Stimulated activated CD8-positive, alpha-beta memory T cell treated with anti-CD3 and anti-CD28 coated beads, Interleukin-12 subunit alpha, Interleukin-12 subunit beta, amount 100 ng/mL, for 1 hour (primary cell): ENCODE results near the gene ABHD17B.
"Not testable (repeated sequence)": the region's sequence is repeated elsewhere in the genome, so short reads cannot be mapped to it uniquely, and the experiment has no call there.

ENCODE experiments used
- DNase-seq: peaks from one replicate; pipeline ENCODE4 v3.0.0-alpha.2; 2020; ENCODE audit warnings: low read depth

ABHD17B gene

GRCh38 chr9:71911061-71911907 lies at the start of gene ABHD17B, which contains the start of gene C9orf85:
TSS of gene ABHD17B (minus strand) at chr9:71911193. CDS start at chr9:71875080, 36,113 bp downstream.
TSS of gene C9orf85 (plus strand) at chr9:71911639. CDS start at chr9:71911735, 96 bp downstream.
- DNase-seq, result peak; percentile 95

GRCh38 chr9:71955300-71955915 lies 44.4 kb upstream of the ABHD17B start:
- DNase-seq, result no peak

DNA sequence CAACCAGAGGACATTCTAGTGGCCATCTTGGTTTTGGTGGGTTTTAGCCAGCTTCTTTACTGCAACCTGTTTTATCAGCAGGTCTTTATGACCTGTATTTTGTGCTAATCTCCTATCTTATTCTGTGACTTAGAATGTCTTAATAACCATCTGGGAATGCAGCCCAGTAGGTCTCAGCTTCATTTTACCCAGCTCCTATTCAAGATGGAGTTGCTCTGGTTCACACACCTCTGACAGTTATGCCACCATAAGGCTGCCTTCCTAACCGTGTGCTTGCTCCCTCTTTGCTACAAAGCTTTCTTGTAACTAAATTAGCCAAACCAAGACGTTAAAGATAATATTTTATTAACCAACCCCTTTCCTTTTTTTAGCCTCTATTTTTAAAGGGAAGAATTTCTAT lies 43.7 kb upstream of the ABHD17B start:
- DNase-seq, result not testable (repeated sequence)

GRCh38 chr9:71944754-71945375 lies 33.9 kb upstream of the ABHD17B start:
- DNase-seq, result no peak

- DNase-seq, result no peak
Measured at GRCh38 chr9:71941998-71942567, 31.1 kb upstream of the ABHD17B start.

GRCh38 chr9:71941060-71941568 lies 30.1 kb upstream of the ABHD17B start:
- DNase-seq, result no peak

DNA sequence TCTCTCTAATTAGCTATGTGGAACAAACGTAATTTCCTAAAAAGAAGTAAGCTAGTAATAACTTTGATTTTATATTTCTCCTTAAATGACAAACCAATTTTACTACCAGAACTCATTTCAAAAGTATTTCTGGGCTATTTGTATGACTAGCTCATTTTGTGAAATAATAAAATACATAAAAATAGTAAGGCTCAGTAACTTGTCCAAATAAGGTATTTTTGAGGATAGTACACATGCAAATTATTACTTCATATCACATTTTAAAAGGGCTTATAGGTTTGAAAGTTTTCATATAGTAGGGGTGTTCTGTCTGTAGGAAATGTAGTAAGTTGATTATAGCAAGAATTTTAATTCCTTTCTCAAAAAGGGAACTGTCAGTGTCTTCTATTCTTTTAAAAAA lies 26.9 kb upstream of the ABHD17B start:
- no peak for DNase-seq

DNA sequence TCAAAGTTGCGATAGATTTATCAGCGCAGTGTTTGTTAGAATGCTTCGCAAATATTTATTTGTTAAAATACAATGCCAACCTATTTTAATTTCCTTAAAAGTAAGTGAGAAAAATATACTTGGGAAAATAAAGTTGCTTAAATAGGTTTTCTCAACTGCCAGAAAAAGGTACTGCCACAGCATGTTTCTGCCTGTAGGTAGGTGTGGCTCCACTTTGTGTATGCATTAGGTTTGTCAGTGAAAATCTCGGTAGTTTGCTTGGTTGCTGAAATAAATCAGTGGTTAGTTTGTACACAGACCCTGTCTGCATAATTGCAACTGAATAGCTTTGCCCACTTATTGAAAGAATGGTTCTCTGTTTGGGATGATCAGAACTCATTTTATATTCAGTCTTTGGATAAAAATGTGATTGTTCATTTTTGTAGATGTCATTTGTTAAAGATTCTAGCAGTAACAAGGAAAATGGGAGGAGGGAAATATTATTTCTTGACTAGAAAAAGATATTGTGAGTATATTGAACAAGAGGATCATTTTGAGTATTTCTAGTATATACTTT lies 26.2 kb upstream of the ABHD17B start:
- no peak for DNase-seq

- DNase-seq, result no peak
Measured at GRCh38 chr9:71936066-71936465, 25.1 kb upstream of the ABHD17B start.

DNA sequence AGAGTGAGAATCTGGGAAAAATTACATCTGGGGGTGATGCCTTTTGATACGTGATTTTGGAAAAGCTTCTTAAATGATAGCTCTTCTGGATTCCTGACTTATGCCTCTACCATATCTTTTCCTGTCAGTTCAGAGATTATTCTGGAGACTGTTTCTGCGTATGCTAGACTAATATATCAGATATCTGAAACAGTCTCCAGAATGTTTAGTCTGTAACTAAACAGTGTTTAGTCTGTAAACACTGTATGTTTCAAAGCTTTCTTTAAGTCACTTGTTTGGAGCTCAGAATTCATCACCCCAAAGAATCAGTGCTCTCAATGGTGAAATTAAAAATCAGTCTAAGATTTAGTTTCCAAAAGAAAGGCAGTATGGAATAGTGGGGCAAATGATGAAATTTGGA lies 20.2 kb upstream of the ABHD17B start:
- DNase-seq, result no peak

GRCh38 chr9:71929791-71930440 lies 18.9 kb upstream of the ABHD17B start:
- no peak for DNase-seq

DNA sequence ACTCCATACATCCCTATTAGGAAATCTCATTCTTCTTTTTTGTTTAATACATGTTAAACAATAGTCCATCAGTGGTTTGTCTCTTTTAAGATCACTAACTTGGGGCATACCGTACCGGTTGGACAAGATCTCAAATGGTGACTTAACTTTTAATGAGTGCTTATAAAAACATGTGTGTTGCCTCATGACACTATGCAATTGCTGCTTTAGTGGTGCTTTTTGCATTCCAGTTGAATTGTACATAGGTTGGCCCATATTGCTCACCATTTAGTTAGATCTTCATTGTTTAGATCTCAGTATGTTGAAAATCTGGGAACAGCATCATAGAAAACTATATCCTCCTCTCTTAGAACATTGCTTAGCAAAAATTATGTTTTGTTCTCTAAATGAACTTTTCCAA lies 18.2 kb upstream of the ABHD17B start:
- no peak for DNase-seq

GRCh38 chr9:71928806-71929205 lies 17.8 kb upstream of the ABHD17B start:
- no peak for DNase-seq

DNA sequence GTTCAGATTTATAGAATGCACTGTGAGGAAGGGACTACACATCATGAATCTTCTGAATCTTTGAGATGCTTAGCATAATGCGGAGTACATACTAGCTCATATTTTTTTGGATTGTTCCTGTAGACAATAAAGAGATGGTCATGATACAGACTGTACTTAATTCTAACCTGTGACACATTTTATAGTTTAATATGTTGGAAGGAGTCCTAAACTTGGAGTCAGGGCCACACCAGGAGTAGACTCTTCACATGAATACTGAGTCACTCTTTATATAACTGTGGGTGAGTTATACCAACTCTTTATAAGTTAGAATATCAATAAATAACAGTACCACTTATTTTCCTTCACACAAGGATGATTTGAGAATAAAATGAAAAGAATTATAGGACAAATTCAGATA lies 17.4 kb upstream of the ABHD17B start:
- no peak for DNase-seq

DNA sequence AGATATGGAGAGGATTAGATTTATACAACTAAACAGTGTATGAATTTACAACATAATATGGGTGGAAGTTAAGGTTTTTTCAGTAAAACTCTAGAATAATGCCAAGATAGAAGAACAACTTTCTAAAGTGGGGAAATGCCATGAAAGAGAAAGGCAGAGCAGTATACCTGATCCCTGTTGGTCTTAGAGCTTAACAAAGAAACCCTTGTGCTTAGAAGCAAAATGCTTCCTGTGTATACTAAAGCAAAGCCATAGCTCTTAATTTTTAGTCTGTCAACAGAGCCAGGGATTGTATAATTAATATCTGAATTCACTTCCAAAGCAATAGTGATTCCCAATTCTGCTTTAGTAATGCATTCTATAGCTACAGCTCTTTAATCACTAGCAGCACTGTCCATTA lies 14.8 kb upstream of the ABHD17B start:
- no peak for DNase-seq

DNA sequence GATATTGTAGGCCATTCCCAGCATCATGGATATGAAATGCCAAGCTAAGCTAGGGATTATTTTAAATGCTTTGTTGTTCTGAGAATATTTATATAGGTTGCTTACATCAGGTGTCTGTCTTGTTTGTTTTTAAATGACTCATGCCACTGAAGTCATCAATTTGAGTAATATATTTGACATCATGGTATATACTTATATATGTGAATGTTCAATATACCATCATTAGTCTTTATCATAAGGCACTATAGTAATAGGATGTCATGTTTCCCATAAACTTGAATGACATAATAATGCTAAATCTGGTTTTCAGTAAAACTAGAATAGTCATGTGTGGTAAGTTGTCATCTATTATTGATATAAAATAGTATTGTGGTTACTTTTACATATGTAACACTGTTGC lies 13.6 kb upstream of the ABHD17B start:
- DNase-seq, result no peak

DNA sequence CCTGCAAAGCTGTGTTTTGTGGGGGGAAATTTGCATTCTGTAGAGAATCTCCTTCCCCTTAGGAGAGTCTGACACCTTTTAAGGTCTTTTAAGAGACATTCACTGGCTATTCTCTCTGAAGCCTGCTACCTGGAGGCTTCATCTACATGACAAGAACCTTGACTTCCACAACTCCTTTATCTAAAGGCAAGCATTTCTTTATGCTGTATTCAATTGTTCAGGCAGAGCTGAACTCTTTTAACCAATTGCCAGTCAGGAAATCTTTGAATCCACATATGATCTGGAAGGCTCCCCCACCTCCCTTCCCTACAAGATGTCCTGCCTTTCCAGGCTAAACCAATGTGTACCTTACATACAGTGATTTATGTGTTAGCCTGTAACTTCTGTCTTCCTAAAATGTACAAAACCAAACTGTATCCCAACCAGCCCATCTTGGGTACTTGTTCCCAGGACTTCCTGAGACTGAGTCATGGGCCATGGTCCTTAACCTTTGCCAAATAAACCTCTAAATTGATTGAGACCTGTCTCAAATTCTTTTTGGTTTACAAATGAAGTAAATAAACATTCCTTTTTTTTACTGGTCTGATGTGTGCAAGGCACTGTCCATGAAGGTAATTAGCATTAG lies 10.3 kb upstream of the ABHD17B start:
- DNase-seq, result no peak

- no peak for DNase-seq
Measured at GRCh38 chr9:71920456-71921189, 9.6 kb upstream of the ABHD17B start.

- DNase-seq, result no peak
Measured at GRCh38 chr9:71918419-71918818, 7.4 kb upstream of the ABHD17B start.

DNA sequence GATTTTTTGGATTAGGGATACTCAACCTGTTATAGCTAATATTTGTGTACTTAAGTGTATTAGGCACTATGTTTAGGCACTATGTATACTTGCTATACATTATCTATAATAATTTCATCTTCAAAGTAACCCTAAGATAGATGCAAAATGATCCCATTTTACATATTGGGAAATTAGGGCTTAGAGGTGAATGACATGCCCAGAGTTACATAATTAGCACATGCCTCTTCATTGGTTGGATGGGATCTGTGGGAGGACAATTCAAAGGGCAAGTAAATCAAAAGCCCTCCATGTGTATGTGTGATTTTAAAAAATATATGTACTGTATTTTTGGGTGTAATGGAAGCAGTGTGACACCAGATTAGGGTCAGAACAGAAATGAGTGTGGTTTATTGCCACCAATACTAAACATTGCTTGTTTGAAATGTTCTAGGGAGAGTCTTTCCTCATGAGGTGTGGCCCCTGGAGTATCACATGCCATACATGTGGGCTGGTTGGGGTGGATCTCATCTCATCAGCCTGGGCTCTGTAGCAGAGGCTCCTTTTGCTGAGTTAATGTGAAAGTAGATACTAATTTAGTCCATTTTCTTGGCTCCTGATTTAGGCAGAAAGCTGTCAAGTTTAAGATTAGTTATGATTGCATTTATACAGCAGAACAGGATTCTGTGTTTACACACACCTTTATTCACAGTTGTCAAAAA lies 6.0 kb upstream of the ABHD17B start:
- no peak for DNase-seq
